Measurements from ENCODE around the gene FAM193A.

The FAM193A gene

DNA sequence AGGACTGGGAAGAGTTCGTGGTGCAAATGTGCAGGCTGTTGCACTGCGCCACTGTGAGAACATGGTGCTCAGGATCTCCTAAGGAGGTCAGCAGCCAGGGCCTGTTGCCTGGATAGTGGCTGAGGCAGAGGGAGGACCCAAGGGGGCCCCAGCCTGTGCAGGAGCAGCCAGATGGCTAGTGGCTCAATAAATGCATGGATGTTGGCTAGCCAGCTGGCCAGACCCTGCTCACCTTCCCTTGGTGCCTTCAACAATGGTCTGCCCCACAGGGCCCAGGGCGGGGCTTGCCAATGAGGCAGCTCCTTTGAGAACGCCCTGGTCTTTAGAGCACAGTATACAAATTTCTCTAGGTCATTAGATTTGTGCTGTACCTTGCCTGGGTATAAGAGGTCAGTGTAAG is 152.2 kb downstream of the FAM193A start:
- no peak for DNase-seq (ENCODE audit: low read depth in 1 of 2, low spot score in 1 of 2)

DNA sequence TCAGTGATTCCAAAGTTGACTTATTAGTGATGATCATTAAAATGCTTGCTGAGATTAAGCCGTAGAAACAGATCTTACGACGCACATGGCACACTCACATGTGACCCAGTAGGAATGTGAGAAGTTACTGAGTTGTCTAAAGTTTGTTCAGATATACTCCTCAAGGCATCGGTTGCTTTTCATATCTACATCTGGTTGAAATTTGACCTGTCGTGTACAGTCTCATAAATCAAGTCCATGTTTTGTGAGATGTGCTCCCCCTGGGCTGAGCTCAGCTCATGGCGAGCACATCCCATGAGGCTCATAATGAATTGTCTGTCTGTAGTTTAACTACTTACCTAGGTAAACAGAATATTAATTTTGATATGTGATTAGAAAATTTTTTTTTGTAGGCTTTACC is 152.7 kb downstream of the FAM193A start:
- no peak for DNase-seq (ENCODE audit: low read depth in 1 of 2, low spot score in 1 of 2)

- DNase-seq (ENCODE audit: low read depth in 1 of 2, low spot score in 1 of 2), result no peak
Observed at GRCh38 chr4:2689825-2690700, 153.6 kb downstream of the FAM193A start.

DNA sequence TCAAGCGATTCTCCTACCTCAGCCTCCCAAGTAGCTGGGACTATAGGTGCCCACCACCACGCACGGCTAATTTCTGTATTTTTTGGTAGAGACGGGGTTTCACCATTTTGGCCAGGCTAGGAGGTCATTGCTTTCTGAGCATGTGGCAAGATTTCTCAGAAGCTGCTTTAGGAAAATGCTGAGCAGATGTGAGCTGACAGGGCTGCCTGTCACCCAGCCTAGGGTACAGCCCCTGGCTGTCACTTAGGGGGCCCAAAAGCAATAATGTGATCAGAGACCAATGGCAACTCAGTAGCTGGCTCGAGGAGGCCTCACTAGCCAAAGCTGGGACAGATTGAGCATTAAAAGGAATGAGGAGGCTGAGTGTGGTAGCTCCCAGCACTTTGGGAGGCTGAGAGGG is 154.9 kb downstream of the FAM193A start:
- no peak for DNase-seq (ENCODE audit: low read depth in 1 of 2, low spot score in 1 of 2)

DNA sequence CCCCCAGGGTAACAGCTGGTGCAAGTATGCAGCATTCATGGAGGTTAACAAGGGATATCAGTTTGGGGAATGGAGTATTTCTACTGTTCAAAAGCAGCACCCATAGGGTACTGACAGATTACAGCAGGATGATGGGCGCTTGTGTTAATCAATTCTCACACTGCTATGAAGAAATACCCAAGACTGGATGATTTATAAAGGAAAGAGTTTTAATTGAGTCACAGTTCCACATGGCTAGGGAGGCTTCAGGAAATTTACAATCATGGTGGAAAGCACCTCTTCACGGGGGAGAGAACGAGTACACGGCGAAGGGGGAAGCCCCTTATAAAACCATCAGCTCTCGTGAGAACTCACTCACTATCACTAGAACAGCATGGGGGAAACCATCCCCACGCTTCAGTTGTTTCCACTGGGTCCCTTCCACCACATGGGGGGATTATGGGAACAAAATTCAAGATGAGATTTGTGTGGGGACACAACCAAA is 155.5 kb downstream of the FAM193A start:
- no peak for DNase-seq (ENCODE audit: low read depth in 1 of 2, low spot score in 1 of 2)

GRCh38 chr4:2694691-2695090 is 158.2 kb downstream of the FAM193A start:
- no peak for DNase-seq (ENCODE audit: low read depth in 1 of 2, low spot score in 1 of 2)

DNA sequence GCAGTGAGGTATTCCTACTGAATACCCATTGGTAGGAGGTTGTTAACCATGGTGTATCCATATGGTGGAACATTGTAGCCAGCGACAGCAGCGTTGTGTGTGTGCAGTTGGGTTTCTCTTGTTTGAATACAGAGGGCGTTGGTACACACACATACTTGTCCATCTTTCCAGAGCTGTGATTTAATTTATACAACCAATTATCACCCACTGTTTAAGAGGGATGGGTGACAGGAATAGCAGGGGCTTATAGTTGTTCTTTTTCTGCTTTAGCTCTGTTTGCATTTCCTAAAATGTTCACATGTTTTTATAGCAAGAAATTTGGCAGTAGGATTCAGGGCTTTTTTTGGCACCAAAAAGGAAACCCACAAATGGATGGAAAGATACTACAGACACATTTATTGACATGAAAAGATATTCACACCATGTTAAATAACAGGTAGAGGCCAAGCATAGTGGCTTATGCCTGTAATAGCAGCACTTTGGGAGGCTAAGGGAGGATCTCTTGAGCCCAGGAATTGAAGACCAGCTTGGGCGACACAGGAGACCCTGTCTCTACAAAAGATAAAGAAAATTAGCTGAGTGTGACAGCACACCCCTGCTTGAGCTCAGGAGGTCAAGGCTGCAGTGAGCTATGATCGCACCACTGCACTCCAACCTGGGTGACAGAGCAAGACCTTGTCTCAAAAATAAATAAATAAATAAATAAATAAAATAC is 159.1 kb downstream of the FAM193A start:
- no peak for DNase-seq (ENCODE audit: low read depth in 1 of 2, low spot score in 1 of 2)

GRCh38 chr4:2696423-2696822 is 160.0 kb downstream of the FAM193A start:
- no peak for DNase-seq (ENCODE audit: low read depth in 1 of 2, low spot score in 1 of 2)

DNA sequence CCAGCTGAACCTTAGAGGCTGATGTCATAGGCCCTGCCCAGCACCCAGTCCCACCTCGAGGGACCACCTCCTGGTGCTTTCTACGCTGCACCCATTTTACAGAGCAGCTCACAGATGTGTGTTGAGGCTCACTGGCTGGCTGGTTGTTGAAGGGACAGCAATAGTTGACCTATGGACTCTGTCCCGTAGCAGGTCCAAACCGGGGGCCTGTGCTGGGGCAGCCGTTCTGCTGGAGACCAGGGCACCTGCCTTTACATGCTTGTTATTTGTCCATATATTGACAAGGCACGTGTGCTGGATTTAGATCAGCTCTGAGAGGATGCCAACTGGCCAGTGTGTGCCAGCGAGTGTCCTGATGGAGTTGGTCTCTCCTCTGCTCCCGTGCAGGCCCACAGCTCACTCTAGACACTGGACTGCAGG is 161.6 kb downstream of the FAM193A start:
- DNase-seq (ENCODE audit: low read depth in 1 of 2, low spot score in 1 of 2), result no peak

GRCh38 chr4:2698504-2698903 is 162.1 kb downstream of the FAM193A start:
- DNase-seq (ENCODE audit: low read depth in 1 of 2, low spot score in 1 of 2), result no peak

DNA sequence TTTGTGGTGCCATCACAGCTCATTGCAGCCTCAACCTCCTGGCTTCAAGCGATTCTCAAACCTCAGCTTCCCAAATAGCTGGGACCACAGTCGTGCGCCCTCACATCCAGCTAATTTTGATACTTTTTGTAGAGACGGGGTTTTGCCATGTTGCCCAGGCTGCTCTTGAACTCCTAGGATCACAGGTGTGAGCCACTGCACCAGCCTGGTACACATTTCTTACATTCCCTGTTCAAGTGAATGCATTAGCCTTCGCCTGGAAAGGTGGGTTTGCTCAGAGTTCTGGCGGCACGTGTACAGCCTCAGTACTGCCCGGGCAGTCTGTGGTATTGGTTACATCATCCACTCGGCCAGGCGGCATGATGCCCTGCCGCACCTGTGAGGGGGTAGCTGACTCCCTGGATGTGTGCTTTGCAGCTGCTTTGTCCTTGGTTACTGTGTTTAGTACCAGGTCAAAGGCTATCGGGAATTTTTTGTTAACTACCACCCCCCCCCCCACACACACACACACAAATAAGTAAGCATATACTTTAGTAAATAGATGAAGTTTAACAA is 162.6 kb downstream of the FAM193A start:
- DNase-seq (ENCODE audit: low read depth in 1 of 2, low spot score in 1 of 2), result no peak

- DNase-seq (ENCODE audit: low read depth in 1 of 2, low spot score in 1 of 2), result no peak
Observed at GRCh38 chr4:2699534-2699933, 163.1 kb downstream of the FAM193A start.

DNA sequence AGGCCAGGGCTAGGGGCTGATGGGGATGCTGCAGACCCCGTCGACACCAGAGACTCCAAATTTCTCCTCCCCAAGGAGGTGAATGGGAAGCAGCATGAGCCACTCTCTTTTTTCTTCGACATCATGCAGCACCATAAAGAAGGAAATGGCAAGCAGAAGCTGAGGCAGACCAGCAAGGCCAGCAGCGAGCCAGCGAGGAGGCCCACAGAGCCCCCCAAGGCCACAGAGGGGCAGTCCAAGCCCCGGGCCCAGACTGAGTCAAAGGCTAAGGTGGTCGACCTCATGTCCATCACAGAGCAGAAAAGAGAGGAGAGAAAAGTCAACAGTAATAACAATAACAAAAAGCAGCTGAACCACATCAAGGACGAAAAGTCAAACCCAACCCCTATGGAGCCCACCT is 163.6 kb downstream of the FAM193A start:
- no peak for DNase-seq (ENCODE audit: low read depth in 1 of 2, low spot score in 1 of 2)

GRCh38 chr4:2702361-2702760 is 165.9 kb downstream of the FAM193A start:
- no peak for DNase-seq (ENCODE audit: low read depth in 1 of 2, low spot score in 1 of 2)

GRCh38 chr4:2702770-2703169 is 166.3 kb downstream of the FAM193A start:
- no peak for DNase-seq (ENCODE audit: low read depth in 1 of 2, low spot score in 1 of 2)

GRCh38 chr4:2712261-2712842 is 175.9 kb downstream of the FAM193A start:
- no peak for DNase-seq (ENCODE audit: low read depth in 1 of 2, low spot score in 1 of 2)

DNA sequence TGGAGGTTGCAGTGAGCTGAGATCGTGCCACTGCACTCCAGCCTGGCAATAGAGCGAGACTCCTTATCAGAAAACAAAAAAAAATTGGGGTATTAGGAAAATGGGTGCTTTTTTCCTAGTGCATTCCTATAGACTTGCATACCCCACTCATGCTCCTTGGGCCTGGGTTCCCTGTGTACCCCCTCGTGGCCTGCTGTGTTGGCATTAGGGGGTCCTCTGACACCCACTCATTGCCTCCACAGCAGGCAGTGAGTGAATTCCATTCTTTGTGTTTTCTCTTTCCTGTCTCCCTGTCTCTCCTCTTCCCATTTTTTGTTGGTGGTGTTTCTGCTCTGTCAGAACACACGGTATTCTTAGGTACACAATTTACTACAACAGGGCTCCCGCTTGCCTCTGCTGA is 176.9 kb downstream of the FAM193A start:
- no peak for DNase-seq (ENCODE audit: low read depth in 1 of 2, low spot score in 1 of 2)

DNA sequence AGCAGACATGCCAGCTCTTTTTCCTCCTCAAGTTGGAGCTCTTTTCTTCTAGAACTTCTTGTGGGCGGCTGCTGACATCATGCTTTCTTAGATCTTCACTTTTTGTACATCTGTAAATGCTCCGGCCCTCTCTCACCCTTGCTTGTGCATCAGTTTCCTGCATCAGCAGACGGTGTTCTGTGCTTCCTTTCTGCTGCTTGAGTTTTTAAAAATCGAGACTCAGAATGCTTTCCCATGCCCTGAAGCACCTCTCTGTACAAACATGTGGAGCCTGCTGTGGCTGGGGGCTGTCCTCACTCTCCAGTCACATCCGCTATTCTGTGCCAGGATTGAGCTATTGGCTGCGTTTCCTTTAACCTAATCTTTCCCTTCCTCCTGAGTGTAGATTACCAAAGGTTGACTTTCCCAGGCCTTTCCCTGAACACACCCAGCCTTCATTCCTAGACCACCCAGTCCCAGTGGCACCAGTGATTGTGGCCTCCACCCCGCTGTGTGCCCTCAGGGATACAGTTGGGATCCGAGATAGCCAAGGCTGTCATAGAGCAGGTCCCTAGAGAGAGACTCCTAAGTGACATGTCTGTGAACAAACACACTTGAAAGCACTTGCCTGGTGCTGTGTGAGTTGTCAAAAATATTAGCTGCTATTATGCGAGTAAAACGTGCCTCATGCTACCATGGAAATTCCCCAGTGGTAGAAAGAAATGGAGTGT is 177.8 kb downstream of the FAM193A start:
- DNase-seq (ENCODE audit: low read depth in 1 of 2, low spot score in 1 of 2), result no peak

- DNase-seq (ENCODE audit: low read depth in 1 of 2, low spot score in 1 of 2), result no peak
Observed at GRCh38 chr4:2714918-2715317, 178.5 kb downstream of the FAM193A start.

- no peak for DNase-seq (ENCODE audit: low read depth in 1 of 2, low spot score in 1 of 2)
Observed at GRCh38 chr4:2715426-2715825, 179.0 kb downstream of the FAM193A start.

DNA sequence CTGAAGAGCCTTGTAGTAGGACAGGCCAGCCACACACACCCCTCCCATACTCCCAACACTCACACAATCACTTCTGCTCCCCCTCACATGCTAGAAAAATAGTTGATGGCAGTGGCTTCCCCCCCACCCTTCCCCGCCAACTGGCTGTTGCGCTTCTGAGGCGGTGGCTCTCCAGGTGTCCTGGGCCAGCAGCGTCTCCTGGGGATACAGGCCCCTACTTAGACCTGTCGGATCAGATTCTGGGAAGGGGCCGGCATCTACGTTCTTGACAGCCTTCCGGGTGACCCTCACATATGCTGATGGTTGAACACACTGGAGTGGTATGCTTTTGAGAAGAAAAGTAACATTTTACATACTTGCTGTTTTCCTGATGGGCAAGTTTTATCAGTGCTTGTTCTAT is 179.8 kb downstream of the FAM193A start:
- DNase-seq (ENCODE audit: low read depth in 1 of 2, low spot score in 1 of 2), result no peak
